K562 (cell line): Measurements from ENCODE around the gene LPIN1. TPM values are rescaled to one million over a fixed set of nuclear protein-coding genes. Genes with fewer than 3 reads are reported as not detected.

Source experiments
- ATAC-seq: fragments of 200-7000 bp; cut with Tn5 transposase; 3 replicates; pipeline ENCODE4 v1.9.1; 2020; ENCODE audit warnings: moderate library complexity
- BruUV-seq: library from RNA; stranded (reverse); fragments of 400-500 nt; replicated peaks from 2 replicates; lab custom pipeline; 2021; lab: Mats Ljungman, UMichigan
- CTCF ChIA-PET: fragments of 300-600 bp; formaldehyde crosslinking; extraction: SDS; loops from one replicate; lab custom pipeline; 2021; ENCODE audit warnings: low intra/inter-chr PET ratio; lab: Yijun Ruan, JAX
- POLR2A ChIA-PET: fragments of 300-600, 350-650 bp; sonication (Branson Sonifier 250); formaldehyde crosslinking; extraction: SDS; loops from one replicate; lab custom pipeline; 2021; ENCODE audit warnings: antibody characterized with exemption, inconsistent platforms; lab: Yijun Ruan, JAX
- DNase-seq, 4 experiments: peaks; one replicate each; pipeline versions ENCODE4 v3.0.0 to v3.0.0-alpha.2; 2011 to 2018; ENCODE audit warnings: low spot score in 3 of 4, mixed read lengths in 3 of 4; ENCODE audit errors: extremely low read depth in 1 of 4
- FAIRE-seq: peaks from 2 replicates; lab custom pipeline; 2011; peaks lifted over from hg19 to GRCh38; lab: Jason Lieb, UNC
- H2AFZ ChIP-seq: 2 replicates; pipeline ENCODE4 v1.6.0; 2011; ENCODE audit warnings: low read depth, low read length, control low read depth, inconsistent platforms
- H3K27ac ChIP-seq: fragments of 200-600 bp; 3 replicates; pipeline ENCODE4 v1.8.0; 2011; ENCODE audit warnings: low read depth, mild to moderate bottlenecking, control low read depth, inconsistent platforms, low read length, moderate library complexity, mixed read lengths; ENCODE audit errors: extremely low read depth
- H3K27me3 ChIP-seq, 2 experiments: fragments of 300-600 bp in 1 of 2; 2 replicates in 1 of 2; 3 replicates in 1 of 2; pipeline versions ENCODE4 v1.6.0 to v1.8.0; 2011; ENCODE audit warnings: inconsistent platforms in 2 of 2, low read length in 2 of 2, mild to moderate bottlenecking in 1 of 2, mixed read lengths in 1 of 2, moderate library complexity in 1 of 2; ENCODE audit not compliant: control insufficient read depth in 2 of 2, insufficient read depth in 2 of 2
- H3K36me3 ChIP-seq: fragments of 300-600 bp; 3 replicates; pipeline ENCODE4 v1.8.0; 2011; ENCODE audit warnings: mild to moderate bottlenecking, low read length, inconsistent platforms; ENCODE audit not compliant: control insufficient read depth, insufficient read depth
- H3K4me1 ChIP-seq, 2 experiments: fragments of 200-600 bp in 1 of 2; replicated peaks in 1 of 2; 2 replicates in 1 of 2; 3 replicates in 1 of 2; pipeline versions ENCODE4 v1.5.1 to v1.8.0; 2011; ENCODE audit warnings: inconsistent platforms in 2 of 2, low read length in 2 of 2, mild to moderate bottlenecking in 1 of 2, mixed read lengths in 1 of 2, moderate library complexity in 1 of 2; ENCODE audit not compliant: control insufficient read depth in 2 of 2, insufficient read depth in 2 of 2
- H3K4me2 ChIP-seq: 2 replicates; pipeline ENCODE4 v1.6.1; 2011; ENCODE audit warnings: low read length, control low read depth, inconsistent platforms, mixed read lengths; ENCODE audit not compliant: insufficient read depth
- H3K4me3 ChIP-seq: fragments of 200-600 bp; sonication (generic), shearing (Covaris generic); 2 replicates; pipeline ENCODE4 v1.5.1; 2016; ENCODE audit warnings: control low read depth, inconsistent platforms
- H3K79me2 ChIP-seq: fragments of 200-600 bp; 3 replicates; pipeline ENCODE4 v1.8.0; 2011; ENCODE audit warnings: low read length, inconsistent platforms; ENCODE audit not compliant: control insufficient read depth, insufficient read depth
- H3K9ac ChIP-seq, 2 experiments: 2 replicates each; pipeline versions ENCODE4 v1.6.0 to v1.6.1; 2011; ENCODE audit warnings: low read depth in 2 of 2, low read length in 2 of 2, control low read depth in 1 of 2, inconsistent platforms in 1 of 2, mild to moderate bottlenecking in 1 of 2, mixed read lengths in 1 of 2; ENCODE audit not compliant: insufficient read depth in 1 of 2
- H3K9me1 ChIP-seq: one replicate; pipeline ENCODE4 v1.6.0; 2011; ENCODE audit warnings: inconsistent platforms, mild to moderate bottlenecking, low read length, moderate library complexity; ENCODE audit not compliant: control insufficient read depth, insufficient read depth
- H3K9me3 ChIP-seq: replicated peaks from 2 replicates; pipeline ENCODE4 v1.5.1; 2011; ENCODE audit warnings: low read depth, low read length, inconsistent platforms; ENCODE audit not compliant: control insufficient read depth, insufficient read depth
- H4K20me1 ChIP-seq: replicated peaks from 2 replicates; pipeline ENCODE4 v1.6.1; 2011; ENCODE audit warnings: low read length, inconsistent platforms, mixed read lengths; ENCODE audit not compliant: control insufficient read depth, insufficient read depth
- BHLHE40 ChIP-seq: IDR thresholded peaks from 2 replicates; pipeline ENCODE4 v1.6.1; 2011; ENCODE audit warnings: low read length, improper control_type of control experiment
- CXXC5 ChIP-seq: fragments of 250-450 bp; sonication (Bioruptor Pico); IDR thresholded peaks from 2 replicates; pipeline ENCODE4 v1.8.0; 2022; ENCODE audit warnings: inconsistent platforms, mild to moderate bottlenecking, moderate library complexity
- HNRNPH1 ChIP-seq: fragments of 200-400 bp; formaldehyde crosslinking; optimal IDR thresholded peaks from 2 replicates; pipeline ENCODE3; 2017; ENCODE audit warnings: low read depth, mild to moderate bottlenecking, low read length, moderate library complexity
- MYC ChIP-seq, 2 experiments: fragments of 250-450 bp in 1 of 2; sonication (Bioruptor Pico) in 1 of 2; IDR thresholded peaks; 2 replicates each; pipeline versions ENCODE4 v1.5.1 to v1.6.1; 2012 to 2021; ENCODE audit warnings: low read depth in 2 of 2, borderline replicate concordance in 1 of 2, improper control_type of control experiment in 1 of 2, low read length in 1 of 2, mild to moderate bottlenecking in 1 of 2, moderate library complexity in 1 of 2
- WGBS: fragments of 100-300 bp; shearing (Covaris generic); methylation state at CpG from one replicate; pipeline ENCODE4 v1.1.6; 2016; ENCODE audit warnings: low coverage, mixed read lengths; ENCODE audit not compliant: insufficient coverage; ENCODE audit errors: missing lambda C conversion rate; 5-methylcytosine and 5-hydroxymethylcytosine counted together
- in situ Hi-C: fragments of 300-500 bp; cut with MboI; formaldehyde crosslinking; loops from 4 replicates; pipeline ENCODE4 v1.15.0; 2018; ENCODE audit warnings: inconsistent platforms, mixed read lengths
- intact Hi-C: fragments of 100-400 bp; cut with micrococcal nuclease; formaldehyde crosslinking; loops from 2 replicates; pipeline ENCODE4 v1.14.2; 2022
- polyA plus RNA-seq, 8 experiments: library from polyadenylated mRNA; depleted of rRNA in 4 of 8; stranded (reverse) in 5 of 8; unstranded in 3 of 8; fragments of >200 nt; fragmentation: Nextera tagmentation in 2 of 8; fragmentation: Illumina TruSeq in 1 of 8; extraction: Ambion mirVana in 2 of 8; extraction: Trizol in 1 of 8; gene quantifications; 2 replicates each; pipeline versions ENCODE4 v1.2.1 to v1.2.3, GENCODE V29; 2011 to 2014; ENCODE audit warnings: inconsistent platforms in 1 of 8, missing spikeins in 1 of 8
- total RNA-seq, 7 experiments: library from RNA; depleted of rRNA in 6 of 7; stranded (reverse); fragments of >200 nt in 6 of 7; fragmentation: Illumina TruSeq in 2 of 7; extraction: Trizol in 2 of 7; gene quantifications; 2 replicates each; pipeline versions ENCODE4 v1.2.1 to v1.2.3, GENCODE V29; 2011 to 2021; ENCODE audit warnings: low replicate concordance in 1 of 7
- TF ChIP-seq, protein P1 (sequence below): fragments of 250-450 bp; sonication (Bioruptor Pico); IDR thresholded peaks from 2 replicates; pipeline ENCODE4 v1.4.0; 2020; ENCODE audit warnings: mild to moderate bottlenecking, moderate library complexity
- TF ChIP-seq, protein P2 (sequence below): IDR thresholded peaks from 3 replicates; pipeline ENCODE4 v1.6.1; 2011; ENCODE audit warnings: borderline replicate concordance, mild to moderate bottlenecking, moderate library complexity; ENCODE audit not compliant: insufficient read length; ENCODE audit errors: extremely low read depth
- TF ChIP-seq, protein P3 (sequence below), 2 experiments: fragments of 450-650 bp in 1 of 2; IDR thresholded peaks; 2 replicates each; pipeline ENCODE4 v1.6.1; 2011 to 2017; ENCODE audit warnings: low read depth in 2 of 2, antibody characterized with exemption in 1 of 2, borderline replicate concordance in 1 of 2, low read length in 1 of 2, mild to moderate bottlenecking in 1 of 2, mixed read lengths in 1 of 2; ENCODE audit not compliant: control insufficient read depth in 1 of 2

Gene LPIN1
- total and polyA plus RNA-seq, 9 of the 15 experiments (the other 6 are each of a cell fraction or from before 2014, with no cell fraction given) = 9.2 to 84.0 (median 27.8) TPM

DNA sequence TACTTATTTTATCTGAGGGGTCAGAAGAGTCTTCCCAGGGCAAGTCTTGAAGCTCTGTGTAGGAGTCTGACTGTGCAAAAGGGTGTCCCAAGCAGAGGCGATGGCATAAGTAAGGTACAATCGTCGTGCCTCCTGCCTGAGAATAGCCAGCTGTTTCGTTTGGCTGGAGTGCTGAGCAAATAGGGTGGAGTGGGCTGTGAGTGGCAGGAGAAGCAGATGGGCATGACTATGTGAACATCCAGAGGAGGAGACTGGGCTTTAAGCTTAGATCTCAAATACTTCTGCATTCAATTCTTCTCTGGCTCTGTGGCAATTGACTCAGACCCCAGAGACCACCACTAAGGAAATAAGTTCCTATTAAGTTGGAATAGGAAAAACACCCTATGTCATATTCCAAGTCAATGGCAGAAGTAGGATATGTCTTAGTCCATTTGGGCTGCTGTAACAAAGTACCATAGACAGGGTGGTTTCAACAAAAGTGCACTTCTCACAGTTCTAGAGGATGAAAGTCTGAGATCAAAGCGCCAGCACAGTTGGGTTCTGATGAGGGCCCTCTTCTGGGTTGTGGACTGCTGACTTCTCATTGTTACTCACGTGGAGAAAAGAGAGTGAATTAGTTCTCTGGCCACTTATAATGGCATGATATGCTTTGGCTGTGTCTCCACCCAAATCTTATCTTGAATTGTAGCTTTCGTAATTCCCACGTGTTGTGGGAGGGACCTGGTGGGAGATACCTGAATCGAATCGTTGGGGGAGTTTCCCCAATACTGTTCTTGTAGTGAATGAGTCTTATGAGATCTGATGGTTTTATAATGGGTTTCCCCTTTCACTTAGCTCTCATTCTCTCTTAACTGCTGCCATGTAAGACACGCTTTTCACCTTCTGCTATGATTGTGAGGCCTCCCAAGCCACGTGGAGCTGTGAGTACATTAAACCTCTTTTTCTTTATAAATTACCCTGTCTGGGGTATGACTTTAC, 120.2 kb downstream of the LPIN1 start:
- 31% methylated on average over 12 of the region's 12 CpGs for WGBS
- H3K9me3 ChIP-seq = no peaks in the 10 kb centered on the region
- in situ Hi-C loops = loop anchor here (5.0 kb wide), 1 partner anchor 66 kb away; no protein-coding TSS in a partner anchor
- no peaks in the 10 kb centered on the region for H4K20me1 ChIP-seq
- no peak overlapping the region for H3K4me2 ChIP-seq
- no peaks in the 10 kb centered on the region for H3K9me1 ChIP-seq
- peak overlapping the region in 1 of 2 experiments; percentile 10; a peak in 1 of 4 replicates for H3K9ac ChIP-seq
- ATAC-seq (no peak; the same call in 2 of the 3 replicates), FAIRE-seq (no peak), DNase-seq (peak in 1 of 4 experiments; percentile 48)
- no peak overlapping the region; the same call in 2 of the 3 replicates for H3K27ac ChIP-seq
- intact Hi-C loops = no loop called here
- H3K36me3 ChIP-seq = no peaks in the 10 kb centered on the region
- H3K4me3 ChIP-seq = no peak overlapping the region
- peak overlapping the region; percentile 72 for H2AFZ ChIP-seq
- peaks cover 12 to 60% of the 10 kb centered on the region in 2 experiments for H3K4me1 ChIP-seq
- POLR2A ChIA-PET = interaction anchor here (0.6 to 1.5 kb wide), 5 partner anchors 13 to 53 kb away, joined by 3 to 4 read pairs (median 4); no protein-coding TSS in a partner anchor
- BruUV-seq = no TSS peak
- H3K27me3 ChIP-seq = no peaks in the 10 kb centered on the region
- CTCF ChIA-PET = no interaction called here
- no peaks in the 10 kb centered on the region for H3K79me2 ChIP-seq
- TF ChIP-seq, protein P1, sequence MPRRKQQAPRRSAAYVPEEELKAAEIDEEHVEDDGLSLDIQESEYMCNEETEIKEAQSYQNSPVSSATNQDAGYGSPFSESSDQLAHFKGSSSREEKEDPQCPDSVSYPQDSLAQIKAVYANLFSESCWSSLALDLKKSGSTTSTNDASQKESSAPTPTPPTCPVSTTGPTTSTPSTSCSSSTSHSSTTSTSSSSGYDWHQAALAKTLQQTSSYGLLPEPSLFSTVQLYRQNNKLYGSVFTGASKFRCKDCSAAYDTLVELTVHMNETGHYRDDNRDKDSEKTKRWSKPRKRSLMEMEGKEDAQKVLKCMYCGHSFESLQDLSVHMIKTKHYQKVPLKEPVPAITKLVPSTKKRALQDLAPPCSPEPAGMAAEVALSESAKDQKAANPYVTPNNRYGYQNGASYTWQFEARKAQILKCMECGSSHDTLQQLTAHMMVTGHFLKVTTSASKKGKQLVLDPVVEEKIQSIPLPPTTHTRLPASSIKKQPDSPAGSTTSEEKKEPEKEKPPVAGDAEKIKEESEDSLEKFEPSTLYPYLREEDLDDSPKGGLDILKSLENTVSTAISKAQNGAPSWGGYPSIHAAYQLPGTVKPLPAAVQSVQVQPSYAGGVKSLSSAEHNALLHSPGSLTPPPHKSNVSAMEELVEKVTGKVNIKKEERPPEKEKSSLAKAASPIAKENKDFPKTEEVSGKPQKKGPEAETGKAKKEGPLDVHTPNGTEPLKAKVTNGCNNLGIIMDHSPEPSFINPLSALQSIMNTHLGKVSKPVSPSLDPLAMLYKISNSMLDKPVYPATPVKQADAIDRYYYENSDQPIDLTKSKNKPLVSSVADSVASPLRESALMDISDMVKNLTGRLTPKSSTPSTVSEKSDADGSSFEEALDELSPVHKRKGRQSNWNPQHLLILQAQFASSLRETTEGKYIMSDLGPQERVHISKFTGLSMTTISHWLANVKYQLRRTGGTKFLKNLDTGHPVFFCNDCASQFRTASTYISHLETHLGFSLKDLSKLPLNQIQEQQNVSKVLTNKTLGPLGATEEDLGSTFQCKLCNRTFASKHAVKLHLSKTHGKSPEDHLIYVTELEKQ (CRISPR knock-in tag) = no peak
- TF ChIP-seq, protein P2, sequence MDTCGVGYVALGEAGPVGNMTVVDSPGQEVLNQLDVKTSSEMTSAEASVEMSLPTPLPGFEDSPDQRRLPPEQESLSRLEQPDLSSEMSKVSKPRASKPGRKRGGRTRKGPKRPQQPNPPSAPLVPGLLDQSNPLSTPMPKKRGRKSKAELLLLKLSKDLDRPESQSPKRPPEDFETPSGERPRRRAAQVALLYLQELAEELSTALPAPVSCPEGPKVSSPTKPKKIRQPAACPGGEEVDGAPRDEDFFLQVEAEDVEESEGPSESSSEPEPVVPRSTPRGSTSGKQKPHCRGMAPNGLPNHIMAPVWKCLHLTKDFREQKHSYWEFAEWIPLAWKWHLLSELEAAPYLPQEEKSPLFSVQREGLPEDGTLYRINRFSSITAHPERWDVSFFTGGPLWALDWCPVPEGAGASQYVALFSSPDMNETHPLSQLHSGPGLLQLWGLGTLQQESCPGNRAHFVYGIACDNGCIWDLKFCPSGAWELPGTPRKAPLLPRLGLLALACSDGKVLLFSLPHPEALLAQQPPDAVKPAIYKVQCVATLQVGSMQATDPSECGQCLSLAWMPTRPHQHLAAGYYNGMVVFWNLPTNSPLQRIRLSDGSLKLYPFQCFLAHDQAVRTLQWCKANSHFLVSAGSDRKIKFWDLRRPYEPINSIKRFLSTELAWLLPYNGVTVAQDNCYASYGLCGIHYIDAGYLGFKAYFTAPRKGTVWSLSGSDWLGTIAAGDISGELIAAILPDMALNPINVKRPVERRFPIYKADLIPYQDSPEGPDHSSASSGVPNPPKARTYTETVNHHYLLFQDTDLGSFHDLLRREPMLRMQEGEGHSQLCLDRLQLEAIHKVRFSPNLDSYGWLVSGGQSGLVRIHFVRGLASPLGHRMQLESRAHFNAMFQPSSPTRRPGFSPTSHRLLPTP = no peak
- TF ChIP-seq MYC (IDR thresholded peaks at IDR 0.05; ENCODE audit: low read depth, low read length) = 0 out of 2 replicates have a peak, but pooled peaks have one; percentile 33
- no peak for TF ChIP-seq MYC (CRISPR knock-in tag; IDR thresholded peaks at IDR 0.05; ENCODE audit: borderline replicate concordance, low read depth)
- peak; percentile 67; the same call in 1 of the 2 replicates for TF ChIP-seq BHLHE40
- no peak for TF ChIP-seq HNRNPH1
- TF ChIP-seq, protein P3, sequence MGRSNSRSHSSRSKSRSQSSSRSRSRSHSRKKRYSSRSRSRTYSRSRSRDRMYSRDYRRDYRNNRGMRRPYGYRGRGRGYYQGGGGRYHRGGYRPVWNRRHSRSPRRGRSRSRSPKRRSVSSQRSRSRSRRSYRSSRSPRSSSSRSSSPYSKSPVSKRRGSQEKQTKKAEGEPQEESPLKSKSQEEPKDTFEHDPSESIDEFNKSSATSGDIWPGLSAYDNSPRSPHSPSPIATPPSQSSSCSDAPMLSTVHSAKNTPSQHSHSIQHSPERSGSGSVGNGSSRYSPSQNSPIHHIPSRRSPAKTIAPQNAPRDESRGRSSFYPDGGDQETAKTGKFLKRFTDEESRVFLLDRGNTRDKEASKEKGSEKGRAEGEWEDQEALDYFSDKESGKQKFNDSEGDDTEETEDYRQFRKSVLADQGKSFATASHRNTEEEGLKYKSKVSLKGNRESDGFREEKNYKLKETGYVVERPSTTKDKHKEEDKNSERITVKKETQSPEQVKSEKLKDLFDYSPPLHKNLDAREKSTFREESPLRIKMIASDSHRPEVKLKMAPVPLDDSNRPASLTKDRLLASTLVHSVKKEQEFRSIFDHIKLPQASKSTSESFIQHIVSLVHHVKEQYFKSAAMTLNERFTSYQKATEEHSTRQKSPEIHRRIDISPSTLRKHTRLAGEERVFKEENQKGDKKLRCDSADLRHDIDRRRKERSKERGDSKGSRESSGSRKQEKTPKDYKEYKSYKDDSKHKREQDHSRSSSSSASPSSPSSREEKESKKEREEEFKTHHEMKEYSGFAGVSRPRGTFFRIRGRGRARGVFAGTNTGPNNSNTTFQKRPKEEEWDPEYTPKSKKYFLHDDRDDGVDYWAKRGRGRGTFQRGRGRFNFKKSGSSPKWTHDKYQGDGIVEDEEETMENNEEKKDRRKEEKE (IDR thresholded peaks at IDR 0.05; ENCODE audit: borderline replicate concordance in 1 of 2, control insufficient read depth in 1 of 2, low read depth in 2 of 2, low read length in 1 of 2) = no peak
- TF ChIP-seq CXXC5 (CRISPR knock-in tag) = 0 out of 2 replicates have a peak, but pooled peaks have one; percentile 34
